Fibroblast of lung (primary cell): ENCODE measurements around the gene ELFN1. TPM values are rescaled to one million over a fixed set of nuclear protein-coding genes. Genes with fewer than 3 reads are reported as not detected.

ENCODE experiments used
- DNase-seq, 2 donors: peaks; one replicate each; pipeline versions ENCODE4 v3.0.0 to v3.0.0-alpha.2; 2010; ENCODE audit warnings: low read depth in 2 of 2
- H2AFZ ChIP-seq: 2 replicates; pipeline ENCODE4 v1.5.1; 2012; ENCODE audit warnings: low read length, control low read depth, inconsistent platforms
- H3K27ac ChIP-seq: 2 replicates; pipeline ENCODE4 v1.5.1; 2011; ENCODE audit warnings: low read length, control low read depth; ENCODE audit not compliant: insufficient read depth
- H3K27me3 ChIP-seq: 2 replicates; pipeline ENCODE4 v1.5.1; 2011; ENCODE audit warnings: mild to moderate bottlenecking, low read length; ENCODE audit not compliant: control insufficient read depth, insufficient read depth
- H3K36me3 ChIP-seq: 2 replicates; pipeline ENCODE4 v1.5.1; 2011; ENCODE audit warnings: low read length; ENCODE audit not compliant: control insufficient read depth, insufficient read depth
- H3K4me1 ChIP-seq: 2 replicates; pipeline ENCODE4 v1.5.1; 2011; ENCODE audit warnings: low read length; ENCODE audit not compliant: control insufficient read depth, insufficient read depth; ENCODE audit errors: extremely low read depth
- H3K4me2 ChIP-seq: 2 replicates; pipeline ENCODE4 v1.5.1; 2011; ENCODE audit warnings: low read length, control low read depth; ENCODE audit not compliant: insufficient read depth; ENCODE audit errors: extremely low read depth
- H3K4me3 ChIP-seq, 4 experiments: fragments of 200-600 bp in 1 of 4; sonication (generic) in 1 of 4; replicated peaks in 1 of 4; 2 replicates each; pipeline ENCODE4 v1.5.1; 2011 to 2016; ENCODE audit warnings: low read length in 4 of 4, low read depth in 3 of 4, mild to moderate bottlenecking in 3 of 4, control low read depth in 2 of 4, inconsistent platforms in 1 of 4, mixed read lengths in 1 of 4; ENCODE audit not compliant: insufficient read depth in 1 of 4; ENCODE audit errors: control extremely low read depth in 1 of 4
- H3K79me2 ChIP-seq: 2 replicates; pipeline ENCODE4 v1.5.1; 2012; ENCODE audit warnings: mild to moderate bottlenecking, low read length, inconsistent platforms; ENCODE audit not compliant: control insufficient read depth, insufficient read depth
- H3K9ac ChIP-seq: 2 replicates; pipeline ENCODE4 v1.5.1; 2011; ENCODE audit warnings: mild to moderate bottlenecking, low read length, control low read depth; ENCODE audit not compliant: insufficient read depth
- H3K9me3 ChIP-seq: 2 replicates; pipeline ENCODE4 v1.5.1; 2012; ENCODE audit warnings: low read depth, low read length; ENCODE audit not compliant: control insufficient read depth, insufficient read depth
- H4K20me1 ChIP-seq: 2 replicates; pipeline ENCODE4 v1.5.1; 2011; ENCODE audit warnings: low read length; ENCODE audit not compliant: control insufficient read depth, insufficient read depth; ENCODE audit errors: extremely low read depth
- CTCF ChIP-seq, 2 donors: IDR thresholded peaks in 1 of 2; conservative IDR thresholded peaks in 1 of 2; 1 replicate in 1 of 2; 2 replicates in 1 of 2; pipeline ENCODE4 v1.5.1; 2011 to 2012; ENCODE audit warnings: low read length in 2 of 2, control low read depth in 1 of 2, inconsistent platforms in 1 of 2, low read depth in 1 of 2, mild to moderate bottlenecking in 1 of 2
- EZH2 ChIP-seq: IDR thresholded peaks from 2 replicates; pipeline ENCODE4 v1.5.1; 2012; ENCODE audit warnings: low read length, control low read depth, mild to moderate bottlenecking; ENCODE audit errors: missing control alignments
- polyA minus RNA-seq: library from RNA; depleted of rRNA, polyadenylated mRNA; stranded (reverse); fragments of >200 nt; gene quantifications from 2 replicates; pipeline ENCODE4 v1.2.3, GENCODE V29; 2011; ENCODE audit warnings: low replicate concordance
- polyA plus RNA-seq, 2 donors: library from polyadenylated mRNA; depleted of rRNA in 1 of 2; stranded (reverse) in 1 of 2; unstranded in 1 of 2; fragments of >200 nt; gene quantifications; 2 replicates each; pipeline ENCODE4 v1.2.1, GENCODE V29; 2011 to 2012; ENCODE audit warnings: missing spikeins in 1 of 2
- total RNA-seq: library from RNA; depleted of rRNA; stranded (reverse); fragments of >200 nt; gene quantifications from 2 replicates; pipeline ENCODE4 v1.2.1, GENCODE V29; 2014

Gene ELFN1
- total RNA-seq: 0.33 and 0.51 TPM in 2 replicates
- 0.16 and 0.26 TPM in 2 replicates for polyA plus RNA-seq
- polyA plus RNA-seq (2012): 0.28 and 0.50 TPM in 2 replicates
- 0.74 TPM in 1 of 2 replicates, not detected in the other for polyA minus RNA-seq

- TF ChIP-seq CTCF (conservative IDR thresholded peaks at IDR 0.05 in 1 of 2, IDR thresholded peaks at IDR 0.05 in 1 of 2; ENCODE audit: low read depth in 1 of 2, low read length in 2 of 2): no peak
- peak; percentile 44 for TF ChIP-seq EZH2
- peaks cover 14% of the 10 kb centered on the region for H3K27me3 ChIP-seq
- H3K27ac ChIP-seq: no peak within 1 kb of the TSS
- no peaks in the 10 kb centered on the region for H3K36me3 ChIP-seq
- no peaks in the 10 kb centered on the region for H4K20me1 ChIP-seq
- no peaks in the 10 kb centered on the region for H3K79me2 ChIP-seq
- H3K9me3 ChIP-seq: no peaks in the 10 kb centered on the region
- H2AFZ ChIP-seq: no peak within 1 kb of the TSS
- H3K9ac ChIP-seq: no peak within 1 kb of the TSS
- DNase-seq: peak; percentile 24 to 70
- H3K4me2 ChIP-seq: no peak within 1 kb of the TSS
- peak within 1 kb of the TSS in 1 of 4 experiments; percentile 38 for H3K4me3 ChIP-seq
- H3K4me1 ChIP-seq: no peaks in the 10 kb centered on the region
Measured at GRCh38 chr7:1669954-1670893, at the start of gene ELFN1. Gene ELFN1 (plus strand): TSS chr7:1670277. CDS start chr7:1744597, 74,320 bp downstream.

- H3K27me3 ChIP-seq: peaks cover 4% of the 10 kb centered on the region
- no peak overlapping the region for H3K27ac ChIP-seq
- no peak overlapping the region for H2AFZ ChIP-seq
- no peak overlapping the region for H3K4me2 ChIP-seq
- no peak for DNase-seq
- TF ChIP-seq CTCF (conservative IDR thresholded peaks at IDR 0.05 in 1 of 2, IDR thresholded peaks at IDR 0.05 in 1 of 2; ENCODE audit: low read depth in 1 of 2, low read length in 2 of 2): no peak
- no peak for TF ChIP-seq EZH2
- no peak overlapping the region for H3K9ac ChIP-seq
- H3K79me2 ChIP-seq: no peaks in the 10 kb centered on the region
- no peaks in the 10 kb centered on the region for H4K20me1 ChIP-seq
- H3K36me3 ChIP-seq: no peaks in the 10 kb centered on the region
- no peaks in the 10 kb centered on the region for H3K4me1 ChIP-seq
- H3K4me3 ChIP-seq: no peak overlapping the region
- no peaks in the 10 kb centered on the region for H3K9me3 ChIP-seq
Measured at GRCh38 chr7:1620835-1621234, 49.2 kb upstream of the ELFN1 start.

- Histone ChIP-seq H3K36me3 (no peaks in the 10 kb centered on the region), H2AFZ (no peak overlapping the region), H3K27ac (no peak overlapping the region), H3K79me2 (no peaks in the 10 kb centered on the region), H3K4me2 (no peak overlapping the region), H4K20me1 (no peaks in the 10 kb centered on the region), H3K9ac (no peak overlapping the region), H3K9me3 (no peaks in the 10 kb centered on the region), H3K4me3 (no peak overlapping the region), H3K27me3 (peaks cover 4% of the 10 kb centered on the region), H3K4me1 (no peaks in the 10 kb centered on the region)
- TF ChIP-seq CTCF (conservative IDR thresholded peaks at IDR 0.05 in 1 of 2, IDR thresholded peaks at IDR 0.05 in 1 of 2; ENCODE audit: low read depth in 1 of 2, low read length in 2 of 2): no peak
- TF ChIP-seq EZH2: no peak
- DNase-seq: no peak
Measured at GRCh38 chr7:1621718-1622117, 48.4 kb upstream of the ELFN1 start.
